Endothelial cell (in vitro differentiated cells): Measurements from ENCODE around the gene TRIM28. TPM values are rescaled to one million over a fixed set of nuclear protein-coding genes. Genes with fewer than 3 reads are reported as not detected.

ENCODE experiments used
- DNase-seq: peaks from one replicate; pipeline ENCODE4 v3.0.0; 2021; ENCODE audit warnings: low spot score
- H3K27ac Mint-ChIP-seq: one replicate; pipeline ENCODE4 v1.8.0; 2021; ENCODE audit warnings: mixed read lengths, inconsistent platforms; ENCODE audit not compliant: unreplicated experiment
- H3K27me3 Mint-ChIP-seq: one replicate; pipeline ENCODE4 v1.8.0; 2021; ENCODE audit warnings: mild to moderate bottlenecking, moderate library complexity, mixed read lengths, inconsistent platforms; ENCODE audit not compliant: unreplicated experiment
- H3K36me3 Mint-ChIP-seq: one replicate; pipeline ENCODE4 v1.8.0; 2021; ENCODE audit warnings: mild to moderate bottlenecking, low read depth, mixed read lengths, inconsistent platforms; ENCODE audit not compliant: unreplicated experiment
- H3K4me1 Mint-ChIP-seq: one replicate; pipeline ENCODE4 v1.8.0; 2021; ENCODE audit warnings: mild to moderate bottlenecking, mixed read lengths, inconsistent platforms; ENCODE audit not compliant: unreplicated experiment
- H3K4me3 Mint-ChIP-seq: one replicate; pipeline ENCODE4 v1.8.0; 2021; ENCODE audit warnings: mild to moderate bottlenecking, mixed read lengths, inconsistent platforms; ENCODE audit not compliant: unreplicated experiment
- H3K9me3 Mint-ChIP-seq: one replicate; pipeline ENCODE4 v1.8.0; 2021; ENCODE audit warnings: mixed read lengths, inconsistent platforms; ENCODE audit not compliant: unreplicated experiment
- total RNA-seq: library from RNA; stranded (reverse); fragmentation: NEBNext Ultra II Directional; extraction: Animal tissue kit (Norgen Biotek cat#: 25700); gene quantifications from one replicate; pipeline ENCODE4 v1.2.1, GENCODE V29; 2021; ENCODE audit not compliant: unreplicated experiment
- TF ChIP-seq, protein P1 (sequence below): fragments of 200-600 bp; sonication (generic); IDR thresholded peaks from one replicate; pipeline ENCODE4 v1.5.0; 2021; ENCODE audit warnings: antibody characterized with exemption; ENCODE audit not compliant: unreplicated experiment

TRIM28 gene
- total RNA-seq, 1 donor from 2014 or later = 457 TPM

DNA sequence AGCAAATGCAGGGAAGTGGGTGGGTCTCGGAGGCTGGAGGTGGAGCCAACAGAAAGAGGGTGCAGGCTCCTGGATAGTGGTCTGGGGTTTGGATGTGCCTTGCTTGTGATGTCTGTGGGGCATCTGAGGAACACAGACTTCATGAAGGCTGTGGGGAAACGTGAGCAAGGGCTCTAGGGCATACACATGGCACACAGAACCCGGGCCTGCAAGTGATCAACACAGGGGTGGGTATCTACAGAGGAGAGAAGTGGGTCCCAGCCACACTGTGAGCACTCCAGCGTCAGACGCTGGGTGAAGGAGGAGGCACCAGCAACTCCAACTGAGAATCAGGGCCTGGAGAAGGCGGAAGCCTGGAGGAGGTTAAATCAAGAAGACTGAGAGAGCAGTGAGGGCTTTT, 20.0 kb downstream of the TRIM28 start:
- TF ChIP-seq, protein P1, sequence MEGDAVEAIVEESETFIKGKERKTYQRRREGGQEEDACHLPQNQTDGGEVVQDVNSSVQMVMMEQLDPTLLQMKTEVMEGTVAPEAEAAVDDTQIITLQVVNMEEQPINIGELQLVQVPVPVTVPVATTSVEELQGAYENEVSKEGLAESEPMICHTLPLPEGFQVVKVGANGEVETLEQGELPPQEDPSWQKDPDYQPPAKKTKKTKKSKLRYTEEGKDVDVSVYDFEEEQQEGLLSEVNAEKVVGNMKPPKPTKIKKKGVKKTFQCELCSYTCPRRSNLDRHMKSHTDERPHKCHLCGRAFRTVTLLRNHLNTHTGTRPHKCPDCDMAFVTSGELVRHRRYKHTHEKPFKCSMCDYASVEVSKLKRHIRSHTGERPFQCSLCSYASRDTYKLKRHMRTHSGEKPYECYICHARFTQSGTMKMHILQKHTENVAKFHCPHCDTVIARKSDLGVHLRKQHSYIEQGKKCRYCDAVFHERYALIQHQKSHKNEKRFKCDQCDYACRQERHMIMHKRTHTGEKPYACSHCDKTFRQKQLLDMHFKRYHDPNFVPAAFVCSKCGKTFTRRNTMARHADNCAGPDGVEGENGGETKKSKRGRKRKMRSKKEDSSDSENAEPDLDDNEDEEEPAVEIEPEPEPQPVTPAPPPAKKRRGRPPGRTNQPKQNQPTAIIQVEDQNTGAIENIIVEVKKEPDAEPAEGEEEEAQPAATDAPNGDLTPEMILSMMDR = no peak
- H3K4me3 Mint-ChIP-seq = peak overlapping the region; percentile 35
- no peak for DNase-seq
- peaks cover 22% of the 10 kb centered on the region for H3K36me3 Mint-ChIP-seq
- H3K9me3 Mint-ChIP-seq = no peaks in the 10 kb centered on the region
- H3K27ac Mint-ChIP-seq = no peak overlapping the region
- peaks cover 17% of the 10 kb centered on the region for H3K27me3 Mint-ChIP-seq
- H3K4me1 Mint-ChIP-seq = peaks cover 11% of the 10 kb centered on the region

DNA sequence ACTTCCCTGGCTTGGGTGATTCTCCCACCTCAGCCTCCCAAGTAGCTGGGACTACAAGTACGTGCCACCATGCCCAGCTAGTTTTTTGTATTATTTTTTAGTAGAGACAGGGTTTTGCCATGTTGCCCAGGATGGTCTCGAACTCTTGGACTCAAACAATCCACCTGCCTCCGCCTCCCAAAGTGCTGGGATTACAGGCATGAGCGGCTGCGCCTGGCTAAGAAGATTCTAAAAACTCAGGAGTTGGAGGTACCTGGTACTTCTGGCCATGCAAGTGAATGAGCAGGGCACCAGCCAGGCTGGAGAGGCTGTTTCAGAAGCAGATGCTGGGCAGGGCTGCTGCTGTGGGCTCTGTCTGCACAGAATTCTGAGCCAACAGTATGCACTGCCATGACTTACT, 23.1 kb downstream of the TRIM28 start:
- Mint-ChIP-seq H3K4me3 (no peak overlapping the region), H3K27me3 (peaks cover 14% of the 10 kb centered on the region), H3K9me3 (no peaks in the 10 kb centered on the region), H3K36me3 (peaks cover 35% of the 10 kb centered on the region), H3K27ac (no peak overlapping the region), H3K4me1 (peaks cover 10% of the 10 kb centered on the region)
- TF ChIP-seq, protein P1 = no peak
- no peak for DNase-seq

DNA sequence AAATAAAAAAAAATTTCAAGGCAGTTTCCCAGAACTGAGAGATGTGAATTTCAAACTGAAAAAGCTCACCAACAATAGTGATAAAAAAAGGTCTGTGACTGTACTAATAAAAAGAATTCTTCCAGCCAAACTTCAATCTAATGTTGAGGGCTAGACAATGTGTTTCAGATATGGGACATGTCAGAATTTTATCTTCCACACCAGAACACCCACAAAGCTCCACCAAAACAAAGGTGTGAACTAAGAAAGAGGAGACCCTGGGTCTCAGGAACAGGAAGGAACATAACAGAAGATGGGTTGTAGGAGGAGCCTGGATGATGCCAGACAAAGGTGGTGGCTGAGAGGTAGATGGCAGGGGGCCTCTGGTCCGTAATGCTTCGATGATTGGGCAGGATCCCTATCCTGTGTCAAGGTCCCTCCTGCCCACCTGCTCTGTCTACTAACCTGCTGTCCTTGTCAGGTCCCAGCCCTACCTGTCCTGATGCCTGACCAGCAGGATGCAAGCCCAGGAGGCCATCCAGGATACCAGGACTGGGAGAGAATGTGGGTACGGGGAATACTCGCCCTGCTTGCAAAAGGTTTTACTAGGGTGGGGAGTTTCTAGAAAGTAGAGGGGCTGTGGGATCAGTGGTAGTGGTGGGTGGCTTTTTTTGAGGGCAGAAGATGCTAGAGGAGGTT, 24.7 kb downstream of the TRIM28 start:
- H3K36me3 Mint-ChIP-seq = peaks cover 40% of the 10 kb centered on the region
- no peak for DNase-seq
- H3K4me3 Mint-ChIP-seq = peak overlapping the region; percentile 44
- H3K27ac Mint-ChIP-seq = peak overlapping the region; percentile 39
- H3K9me3 Mint-ChIP-seq = no peaks in the 10 kb centered on the region
- peaks cover 17% of the 10 kb centered on the region for H3K4me1 Mint-ChIP-seq
- TF ChIP-seq, protein P1 = no peak
- H3K27me3 Mint-ChIP-seq = peaks cover 20% of the 10 kb centered on the region

DNA sequence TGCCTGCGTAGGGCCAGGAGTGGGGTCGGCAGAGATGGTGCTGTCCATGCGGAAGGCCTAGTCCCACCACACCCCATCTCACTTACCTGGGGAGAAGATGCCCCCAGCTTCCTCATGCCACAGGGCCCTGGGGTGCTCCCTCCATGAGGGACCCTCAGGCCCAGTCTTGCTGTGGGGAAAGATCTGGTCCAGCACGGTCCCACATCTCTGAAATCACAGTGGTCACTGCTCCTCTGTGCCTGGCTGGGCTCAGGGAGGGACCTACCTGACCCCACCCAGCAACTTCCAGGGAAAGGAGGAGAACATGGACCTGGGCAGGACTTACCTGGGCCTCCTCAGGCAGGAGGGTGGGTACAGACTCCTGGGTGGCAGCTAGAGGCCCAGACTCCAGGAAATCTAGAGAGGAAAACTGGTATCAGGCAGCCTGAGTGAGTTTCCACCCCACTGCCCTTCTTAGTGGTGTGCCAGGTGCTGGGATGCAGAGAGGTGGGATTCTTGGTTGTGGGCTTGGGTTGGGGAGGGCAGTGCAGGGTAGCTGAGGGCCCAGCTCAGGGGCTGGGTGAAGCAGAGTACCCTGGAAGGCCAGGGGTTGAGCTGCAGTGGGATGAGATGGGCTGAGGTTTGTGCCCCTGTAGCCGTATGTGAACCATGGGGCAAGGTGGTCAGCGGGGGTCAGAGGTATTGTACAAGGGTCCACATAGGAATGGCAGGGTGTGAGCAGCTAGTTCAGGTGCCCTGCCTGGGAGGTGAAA, 25.5 kb downstream of the TRIM28 start:
- Mint-ChIP-seq H3K4me1 (peaks cover 20% of the 10 kb centered on the region), H3K36me3 (peaks cover 37% of the 10 kb centered on the region), H3K27me3 (peaks cover 24% of the 10 kb centered on the region), H3K27ac (no peak overlapping the region), H3K4me3 (peak overlapping the region; percentile 44), H3K9me3 (no peaks in the 10 kb centered on the region)
- TF ChIP-seq, protein P1 = no peak
- DNase-seq = no peak
